Measurements from ENCODE around the gene SCAMP5.
A peak's percentile ranks its signal among the peaks of the same experiment; 100 is the strongest.

- TF ChIP-seq CTCF (IDR thresholded peaks at IDR 0.05) (peak in 2 of 4 donors; percentile 7 to 24), POLR2A (IDR thresholded peaks at IDR 0.05) (peak; percentile 21)
Measured at GRCh38 chr15:74958320-74958907, 36.9 kb upstream of the SCAMP5 start.

All from right lobe of liver (tissue), 4 donors.